H9 (cell line): ENCODE data around the gene CCDC191. TPM values are rescaled to one million over a fixed set of nuclear protein-coding genes. Genes with fewer than 3 reads are reported as not detected.
A peak's percentile ranks its signal among the peaks of the same experiment; 100 is the strongest.

ENCODE experiments used
- DNase-seq: peaks from one replicate; pipeline ENCODE4 v3.0.0-alpha.2; 2017
- H2AFZ ChIP-seq: one replicate; pipeline ENCODE4 v1.6.1; 2013; ENCODE audit warnings: mild to moderate bottlenecking, low read length, control low read depth, moderate library complexity
- H2AK5ac ChIP-seq: 2 replicates; pipeline ENCODE4 v1.6.1; 2013; ENCODE audit warnings: low read length, control low read depth, mixed read lengths; ENCODE audit not compliant: insufficient read length
- H2BK120ac ChIP-seq: one replicate; pipeline ENCODE4 v1.6.1; 2013; ENCODE audit warnings: low read depth, mild to moderate bottlenecking, low read length, control low read depth, inconsistent platforms; ENCODE audit not compliant: poor library complexity, severe bottlenecking
- H2BK12ac ChIP-seq: 2 replicates; pipeline ENCODE4 v1.6.1; 2013; ENCODE audit warnings: low read length, control low read depth, mixed read lengths, low read depth; ENCODE audit not compliant: insufficient read length
- H2BK15ac ChIP-seq: 2 replicates; pipeline ENCODE4 v1.6.1; 2013; ENCODE audit warnings: low read depth, low read length, control low read depth
- H2BK20ac ChIP-seq: one replicate; pipeline ENCODE4 v1.6.1; 2013; ENCODE audit warnings: low read depth, mild to moderate bottlenecking, low read length, control low read depth, inconsistent platforms; ENCODE audit not compliant: poor library complexity, severe bottlenecking
- H2BK5ac ChIP-seq: 2 replicates; pipeline ENCODE4 v1.6.1; 2013; ENCODE audit warnings: low read length, control low read depth, mixed read lengths; ENCODE audit not compliant: insufficient read length
- H3K14ac ChIP-seq: 2 replicates; pipeline ENCODE4 v1.6.1; 2013; ENCODE audit warnings: low read length, control low read depth; ENCODE audit not compliant: insufficient read depth
- H3K18ac ChIP-seq: 2 replicates; pipeline ENCODE4 v1.6.1; 2013; ENCODE audit warnings: low read depth, mild to moderate bottlenecking, mixed read lengths, low read length, control low read depth; ENCODE audit not compliant: insufficient read length
- H3K23ac ChIP-seq: 2 replicates; pipeline ENCODE4 v1.6.1; 2013; ENCODE audit warnings: low read length, control low read depth, mixed read lengths, low read depth; ENCODE audit not compliant: insufficient read length
- H3K23me2 ChIP-seq: 2 replicates; pipeline ENCODE4 v1.6.1; 2013; ENCODE audit warnings: low read depth, mild to moderate bottlenecking, mixed read lengths, low read length, control low read depth; ENCODE audit not compliant: insufficient read length, poor library complexity, severe bottlenecking
- H3K27ac ChIP-seq: 2 replicates; pipeline ENCODE4 v1.5.1; 2013; ENCODE audit warnings: low read length, control low read depth, mixed read lengths, low read depth; ENCODE audit not compliant: insufficient read length
- H3K27me3 ChIP-seq: 2 replicates; pipeline ENCODE4 v1.6.1; 2013; ENCODE audit warnings: low read length, control low read depth, inconsistent platforms; ENCODE audit not compliant: insufficient read depth
- H3K4ac ChIP-seq: 2 replicates; pipeline ENCODE4 v1.6.1; 2013; ENCODE audit warnings: low read depth, mild to moderate bottlenecking, control low read depth, inconsistent platforms, low read length, moderate library complexity
- H3K4me1 ChIP-seq: 2 replicates; pipeline ENCODE4 v1.6.1; 2013; ENCODE audit warnings: low read length, control low read depth, inconsistent platforms; ENCODE audit not compliant: insufficient read depth
- H3K4me2 ChIP-seq: 2 replicates; pipeline ENCODE4 v1.6.1; 2013; ENCODE audit warnings: low read length, control low read depth, mixed read lengths; ENCODE audit not compliant: insufficient read length, insufficient read depth
- H3K56ac ChIP-seq: 2 replicates; pipeline ENCODE4 v1.6.1; 2013; ENCODE audit warnings: low read depth, mild to moderate bottlenecking, mixed read lengths, low read length, control low read depth; ENCODE audit not compliant: insufficient read length
- H3K79me1 ChIP-seq: 2 replicates; pipeline ENCODE4 v1.6.1; 2013; ENCODE audit warnings: low read depth, mild to moderate bottlenecking, moderate library complexity, low read length, control low read depth, inconsistent platforms; ENCODE audit not compliant: insufficient read depth, poor library complexity, severe bottlenecking
- H3K79me2 ChIP-seq: 2 replicates; pipeline ENCODE4 v1.6.1; 2013; ENCODE audit warnings: low read length, control low read depth, inconsistent platforms; ENCODE audit not compliant: insufficient read depth
- H3K9ac ChIP-seq: 2 replicates; pipeline ENCODE4 v1.6.1; 2013; ENCODE audit warnings: low read length, control low read depth, mixed read lengths; ENCODE audit not compliant: insufficient read length; ENCODE audit errors: extremely low read depth
- H3K9me3 ChIP-seq: one replicate; pipeline ENCODE4 v1.6.1; 2013; ENCODE audit warnings: low read depth, low read length, inconsistent platforms; ENCODE audit not compliant: control insufficient read depth
- H3T11ph ChIP-seq: one replicate; pipeline ENCODE4 v1.6.1; 2013; ENCODE audit warnings: mild to moderate bottlenecking, low read length, control low read depth, inconsistent platforms
- H4K20me1 ChIP-seq: one replicate; pipeline ENCODE4 v1.6.1; 2013; ENCODE audit not compliant: control insufficient read depth, insufficient read length, insufficient read depth
- H4K5ac ChIP-seq: 2 replicates; pipeline ENCODE4 v1.6.1; 2013; ENCODE audit warnings: low read depth, mild to moderate bottlenecking, mixed read lengths, low read length, control low read depth; ENCODE audit not compliant: insufficient read length
- H4K8ac ChIP-seq: replicated peaks from 2 replicates; pipeline ENCODE4 v1.6.1; 2013; ENCODE audit warnings: low read length, control low read depth, mixed read lengths, low read depth; ENCODE audit not compliant: insufficient read length
- H4K91ac ChIP-seq: 2 replicates; pipeline ENCODE4 v1.6.1; 2013; ENCODE audit warnings: low read depth, mild to moderate bottlenecking, moderate library complexity, mixed read lengths, low read length, control low read depth; ENCODE audit not compliant: insufficient read length
- H3K27ac Mint-ChIP-seq, 3 experiments: 2 replicates in 2 of 3; 3 replicates in 1 of 3; pipeline ENCODE4 v1.8.0; 2020 to 2021; ENCODE audit warnings: mixed read lengths in 3 of 3, mild to moderate bottlenecking in 1 of 3, moderate library complexity in 1 of 3
- H3K27me3 Mint-ChIP-seq: 2 replicates; pipeline ENCODE4 v1.8.0; 2021; ENCODE audit warnings: low read depth, mild to moderate bottlenecking, moderate library complexity, mixed read lengths
- H3K36me3 Mint-ChIP-seq, 3 experiments: 2 replicates in 2 of 3; 3 replicates in 1 of 3; pipeline ENCODE4 v1.8.0; 2020 to 2021; ENCODE audit warnings: low read depth in 3 of 3, mixed read lengths in 3 of 3; ENCODE audit not compliant: insufficient read depth in 1 of 3
- H3K4me1 Mint-ChIP-seq, 2 experiments: 2 replicates each; pipeline ENCODE4 v1.8.0; 2020; ENCODE audit warnings: mixed read lengths in 2 of 2
- H3K4me3 Mint-ChIP-seq, 2 experiments: 2 replicates in 1 of 2; 3 replicates in 1 of 2; pipeline ENCODE4 v1.8.0; 2020 to 2021; ENCODE audit warnings: mild to moderate bottlenecking in 2 of 2, mixed read lengths in 2 of 2, moderate library complexity in 1 of 2
- H3K9me3 Mint-ChIP-seq, 2 experiments: 2 replicates in 1 of 2; 3 replicates in 1 of 2; pipeline ENCODE4 v1.8.0; 2020; ENCODE audit warnings: mild to moderate bottlenecking in 2 of 2, mixed read lengths in 2 of 2, moderate library complexity in 1 of 2
- WGBS: extraction: QIAGEN DNeasy Blood & Tissue Kit; methylation state at CpG from one replicate; pipeline ENCODE4 v1.1.7; 2013; ENCODE audit warnings: missing lambda C conversion rate, low lambda C conversion rate, mixed read lengths; ENCODE audit not compliant: insufficient read length; ENCODE audit errors: extremely low coverage; 5-methylcytosine and 5-hydroxymethylcytosine counted together
- total RNA-seq: library from RNA; stranded (reverse); gene quantifications from 2 replicates; pipeline ENCODE4 v1.2.1, GENCODE V29; 2021
- TF ChIP-seq, protein P1 (sequence below): fragments of 200-600 bp; sonication (generic); conservative IDR thresholded peaks from 3 replicates; pipeline ENCODE4 v1.8.0; 2021; ENCODE audit warnings: antibody characterized with exemption, mild to moderate bottlenecking

The CCDC191 gene
- total RNA-seq, 1 experiment from 2014 or later = 0.68 TPM

DNA sequence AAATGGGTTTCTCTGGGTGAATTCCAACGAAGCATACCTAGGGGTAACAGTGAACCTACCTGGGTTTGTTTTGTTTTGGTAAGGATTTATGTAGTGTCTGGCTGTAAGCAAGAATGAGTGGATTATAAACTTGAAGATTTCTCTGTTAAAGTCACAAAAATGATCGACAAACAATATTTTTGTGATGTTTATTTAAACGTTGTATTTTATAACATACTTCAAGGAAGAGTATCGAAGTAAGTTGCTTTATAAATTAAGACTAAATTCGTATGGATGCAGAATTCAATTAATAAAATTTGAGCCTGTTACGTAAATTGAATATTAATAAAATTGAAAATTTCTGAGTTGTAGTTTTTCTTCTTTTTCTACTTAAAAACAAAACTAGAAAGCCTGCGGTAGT, 109.5 kb downstream of the CCDC191 start:
- no peak for DNase-seq
- Mint-ChIP-seq H3K27me3 (peaks cover 11% of the 10 kb centered on the region), H3K9me3 (no peaks in the 10 kb centered on the region), H3K36me3 (peaks cover 0 to 3% (median 0%) of the 10 kb centered on the region in 3 experiments; a peak in 2 of 7 replicates), H3K4me3 (peak overlapping the region; percentile 74 to 88), H3K4me1 (peaks cover 15 to 27% of the 10 kb centered on the region in 2 experiments), H3K27ac (peak overlapping the region in 1 of 3 experiments; percentile 20; a peak in 1 of 7 replicates)
- no peaks in the 10 kb centered on the region for H3K79me2 ChIP-seq
- H2BK20ac ChIP-seq = no peak overlapping the region
- no peaks in the 10 kb centered on the region for H4K20me1 ChIP-seq
- no peak overlapping the region for H2BK12ac ChIP-seq
- no peak overlapping the region for H3K23ac ChIP-seq
- TF ChIP-seq, protein P1, sequence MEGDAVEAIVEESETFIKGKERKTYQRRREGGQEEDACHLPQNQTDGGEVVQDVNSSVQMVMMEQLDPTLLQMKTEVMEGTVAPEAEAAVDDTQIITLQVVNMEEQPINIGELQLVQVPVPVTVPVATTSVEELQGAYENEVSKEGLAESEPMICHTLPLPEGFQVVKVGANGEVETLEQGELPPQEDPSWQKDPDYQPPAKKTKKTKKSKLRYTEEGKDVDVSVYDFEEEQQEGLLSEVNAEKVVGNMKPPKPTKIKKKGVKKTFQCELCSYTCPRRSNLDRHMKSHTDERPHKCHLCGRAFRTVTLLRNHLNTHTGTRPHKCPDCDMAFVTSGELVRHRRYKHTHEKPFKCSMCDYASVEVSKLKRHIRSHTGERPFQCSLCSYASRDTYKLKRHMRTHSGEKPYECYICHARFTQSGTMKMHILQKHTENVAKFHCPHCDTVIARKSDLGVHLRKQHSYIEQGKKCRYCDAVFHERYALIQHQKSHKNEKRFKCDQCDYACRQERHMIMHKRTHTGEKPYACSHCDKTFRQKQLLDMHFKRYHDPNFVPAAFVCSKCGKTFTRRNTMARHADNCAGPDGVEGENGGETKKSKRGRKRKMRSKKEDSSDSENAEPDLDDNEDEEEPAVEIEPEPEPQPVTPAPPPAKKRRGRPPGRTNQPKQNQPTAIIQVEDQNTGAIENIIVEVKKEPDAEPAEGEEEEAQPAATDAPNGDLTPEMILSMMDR = no peak
- no peak overlapping the region for H4K8ac ChIP-seq
- H4K91ac ChIP-seq = no peak overlapping the region
- no peak overlapping the region for H3K14ac ChIP-seq
- no peaks in the 10 kb centered on the region for H3K79me1 ChIP-seq
- no peak overlapping the region for H2BK15ac ChIP-seq
- no peak overlapping the region for H4K5ac ChIP-seq
- H2AFZ ChIP-seq = no peak overlapping the region
- peaks cover 4% of the 10 kb centered on the region; the same call in 1 of the 2 replicates for H3K4me1 ChIP-seq
- H3K27ac ChIP-seq = no peak overlapping the region
- H3K4ac ChIP-seq = no peak overlapping the region
- no peak overlapping the region for H3T11ph ChIP-seq
- H3K56ac ChIP-seq = no peak overlapping the region
- H3K4me2 ChIP-seq = peak overlapping the region; percentile 92
- no peak overlapping the region for H3K18ac ChIP-seq
- H2BK120ac ChIP-seq = no peak overlapping the region
- peaks cover 10% of the 10 kb centered on the region for H3K23me2 ChIP-seq
- H3K9me3 ChIP-seq = no peaks in the 10 kb centered on the region
- 100% methylated on average over 1 of the region's 7 CpGs for WGBS
- H3K27me3 ChIP-seq = no peaks in the 10 kb centered on the region; the same call in 1 of the 2 replicates
- H3K9ac ChIP-seq = peak overlapping the region; percentile 47
- H2AK5ac ChIP-seq = no peak overlapping the region
- H2BK5ac ChIP-seq = no peak overlapping the region
